GM10266 (cell line): ENCODE data around the gene ARRDC2.

Experiments
- DNase-seq: peaks from one replicate; pipeline ENCODE4 v3.0.0; 2012; ENCODE audit errors: extremely low spot score
- CTCF ChIP-seq: IDR thresholded peaks from 2 replicates; pipeline ENCODE4 v1.5.1; 2012; ENCODE audit warnings: mild to moderate bottlenecking, low read depth; ENCODE audit not compliant: control insufficient read depth, insufficient read depth; ENCODE audit errors: missing control alignments

The ARRDC2 gene

GRCh38 chr19:17993076-17993813 is 14.7 kb upstream of the ARRDC2 start:
- no peak for TF ChIP-seq CTCF
- no peak for DNase-seq

- TF ChIP-seq CTCF, result peak; percentile 98
- peak; percentile 92 for DNase-seq
These were observed 11.1 kb upstream of the ARRDC2 start for GRCh38 chr19:17996826-17997316.

- no peak for DNase-seq
- peak; percentile 29 for TF ChIP-seq CTCF
These were observed 9.8 kb upstream of the ARRDC2 start for GRCh38 chr19:17997969-17998826.

- no peak for DNase-seq
- no peak for TF ChIP-seq CTCF
These were observed 9.2 kb upstream of the ARRDC2 start for GRCh38 chr19:17998827-17999150.

- TF ChIP-seq CTCF, result no peak
- DNase-seq, result no peak
These were observed 8.1 kb upstream of the ARRDC2 start for GRCh38 chr19:17999684-18000479.

- TF ChIP-seq CTCF, result no peak
- no peak for DNase-seq
These were observed 7.5 kb upstream of the ARRDC2 start for GRCh38 chr19:18000480-18000914.
